SK-N-SH treated with all-trans-retinoic acid at 6 μM for 48 hours (cell line): ENCODE measurements around the gene ITFG2.

Experiments used
- BACH2 ChIP-seq: fragments of 250-450 bp; sonication (Bioruptor Pico); IDR thresholded peaks from 2 replicates; pipeline ENCODE4 v1.9.0; 2021; ENCODE audit warnings: mild to moderate bottlenecking, borderline replicate concordance
- ZC3H10 ChIP-seq: fragments of 250-450 bp; sonication (Bioruptor Pico); IDR thresholded peaks from 2 replicates; pipeline ENCODE4 v1.5.1; 2021; ENCODE audit warnings: mild to moderate bottlenecking, moderate library complexity
- ZFP3 ChIP-seq: fragments of 250-450 bp; sonication (Bioruptor Pico); IDR thresholded peaks from 2 replicates; pipeline ENCODE4 v1.5.0; 2020; ENCODE audit warnings: mild to moderate bottlenecking, moderate library complexity

DNA sequence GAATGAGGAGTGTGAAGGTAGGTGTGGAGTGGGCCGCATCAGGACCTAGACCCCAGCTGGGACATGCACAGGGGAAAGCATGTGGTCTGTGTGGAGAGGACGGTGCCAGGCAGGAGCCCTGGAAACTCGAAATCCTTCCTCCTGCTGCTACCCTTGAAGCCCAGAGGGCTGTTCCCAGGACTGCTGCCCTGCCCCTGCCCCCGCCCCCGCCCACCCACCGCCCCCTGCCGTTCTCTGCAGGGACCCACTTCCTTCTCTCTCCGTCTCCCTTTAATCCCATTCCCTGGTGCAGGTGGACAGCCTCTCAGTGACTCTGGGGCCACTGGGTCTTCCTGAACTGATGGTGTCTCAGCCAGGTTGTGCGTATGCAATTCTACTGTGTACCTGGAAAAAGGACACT is 8.0 kb downstream of the ITFG2 start:
- no peak for TF ChIP-seq BACH2 (CRISPR knock-in tag)
- no peak for TF ChIP-seq ZC3H10 (CRISPR knock-in tag)
- no peak for TF ChIP-seq ZFP3 (CRISPR knock-in tag)
